Coronary artery (tissue), 2 donors: Measurements from ENCODE around the gene KCNIP1.
"Not testable (repeated sequence)": the region's sequence is repeated elsewhere in the genome, so short reads cannot be mapped to it uniquely, and the experiment has no call there.

Experiments used
- DNase-seq: peaks from one replicate; pipeline ENCODE4 v3.0.0-alpha.2; 2017; ENCODE audit warnings: low spot score
- H3K27ac ChIP-seq, 2 donors: fragments of 200-600 bp; sonication (generic); one replicate each; pipeline ENCODE4 v1.5.1; 2016 to 2019
- H3K4me3 ChIP-seq: fragments of 200-600 bp; sonication (generic); 2 replicates; pipeline ENCODE4 v1.5.1; 2016; ENCODE audit warnings: mild to moderate bottlenecking, moderate library complexity
- TF ChIP-seq, protein P1 (sequence below): fragments of 200-600 bp; sonication (generic); IDR thresholded peaks from one replicate; pipeline ENCODE4 v1.5.1; 2019; ENCODE audit warnings: antibody characterized with exemption

The KCNIP1 gene

DNA sequence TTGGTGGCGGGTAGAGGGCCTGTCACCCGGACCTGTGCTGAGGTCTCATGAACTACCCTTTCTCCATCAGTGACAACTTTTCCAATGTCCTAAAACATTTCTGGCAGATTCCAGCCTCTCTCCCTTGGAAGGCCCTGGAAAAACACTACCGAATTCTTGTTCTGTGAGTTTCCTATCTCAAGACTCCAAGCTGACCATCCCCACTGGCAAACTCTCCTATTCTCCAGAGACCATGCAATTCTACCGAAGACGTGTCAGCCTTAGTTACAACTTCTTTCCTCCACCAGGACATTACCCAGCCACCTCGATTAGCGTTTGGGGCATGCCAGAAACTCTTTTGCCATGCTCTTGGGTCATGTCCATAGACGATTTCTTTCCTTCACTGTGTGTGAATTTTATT lies 252.9 kb downstream of the KCNIP1 start:
- Histone ChIP-seq H3K27ac (peak overlapping the region in 1 of 2 donors; percentile 40), H3K4me3 (no peak overlapping the region)
- TF ChIP-seq, protein P1, sequence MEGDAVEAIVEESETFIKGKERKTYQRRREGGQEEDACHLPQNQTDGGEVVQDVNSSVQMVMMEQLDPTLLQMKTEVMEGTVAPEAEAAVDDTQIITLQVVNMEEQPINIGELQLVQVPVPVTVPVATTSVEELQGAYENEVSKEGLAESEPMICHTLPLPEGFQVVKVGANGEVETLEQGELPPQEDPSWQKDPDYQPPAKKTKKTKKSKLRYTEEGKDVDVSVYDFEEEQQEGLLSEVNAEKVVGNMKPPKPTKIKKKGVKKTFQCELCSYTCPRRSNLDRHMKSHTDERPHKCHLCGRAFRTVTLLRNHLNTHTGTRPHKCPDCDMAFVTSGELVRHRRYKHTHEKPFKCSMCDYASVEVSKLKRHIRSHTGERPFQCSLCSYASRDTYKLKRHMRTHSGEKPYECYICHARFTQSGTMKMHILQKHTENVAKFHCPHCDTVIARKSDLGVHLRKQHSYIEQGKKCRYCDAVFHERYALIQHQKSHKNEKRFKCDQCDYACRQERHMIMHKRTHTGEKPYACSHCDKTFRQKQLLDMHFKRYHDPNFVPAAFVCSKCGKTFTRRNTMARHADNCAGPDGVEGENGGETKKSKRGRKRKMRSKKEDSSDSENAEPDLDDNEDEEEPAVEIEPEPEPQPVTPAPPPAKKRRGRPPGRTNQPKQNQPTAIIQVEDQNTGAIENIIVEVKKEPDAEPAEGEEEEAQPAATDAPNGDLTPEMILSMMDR: no peak
- no peak for DNase-seq

GRCh38 chr5:170757182-170757601 lies 253.4 kb downstream of the KCNIP1 start:
- no peak for DNase-seq
- Histone ChIP-seq H3K27ac (peak overlapping the region in 1 of 2 donors; percentile 40), H3K4me3 (no peak overlapping the region)
- TF ChIP-seq, protein P1: no peak

GRCh38 chr5:170757669-170758068 lies 253.8 kb downstream of the KCNIP1 start:
- no peak for DNase-seq
- H3K27ac ChIP-seq: peak overlapping the region in 1 of 2 donors; percentile 9

GRCh38 chr5:170758481-170758880 lies 254.7 kb downstream of the KCNIP1 start:
- no peak overlapping the region for H3K27ac ChIP-seq
- TF ChIP-seq, protein P1: no peak
- DNase-seq: no peak
- no peak overlapping the region for H3K4me3 ChIP-seq

More at GRCh38 chr5:170757669-170758068, 253.8 kb downstream of the KCNIP1 start:
- TF ChIP-seq, protein P1: no peak
- no peak overlapping the region for H3K4me3 ChIP-seq

GRCh38 chr5:170760113-170760512 lies 256.3 kb downstream of the KCNIP1 start:
- Histone ChIP-seq H3K4me3 (no peak overlapping the region), H3K27ac (no peak overlapping the region)
- DNase-seq: no peak
- TF ChIP-seq, protein P1: no peak

DNA sequence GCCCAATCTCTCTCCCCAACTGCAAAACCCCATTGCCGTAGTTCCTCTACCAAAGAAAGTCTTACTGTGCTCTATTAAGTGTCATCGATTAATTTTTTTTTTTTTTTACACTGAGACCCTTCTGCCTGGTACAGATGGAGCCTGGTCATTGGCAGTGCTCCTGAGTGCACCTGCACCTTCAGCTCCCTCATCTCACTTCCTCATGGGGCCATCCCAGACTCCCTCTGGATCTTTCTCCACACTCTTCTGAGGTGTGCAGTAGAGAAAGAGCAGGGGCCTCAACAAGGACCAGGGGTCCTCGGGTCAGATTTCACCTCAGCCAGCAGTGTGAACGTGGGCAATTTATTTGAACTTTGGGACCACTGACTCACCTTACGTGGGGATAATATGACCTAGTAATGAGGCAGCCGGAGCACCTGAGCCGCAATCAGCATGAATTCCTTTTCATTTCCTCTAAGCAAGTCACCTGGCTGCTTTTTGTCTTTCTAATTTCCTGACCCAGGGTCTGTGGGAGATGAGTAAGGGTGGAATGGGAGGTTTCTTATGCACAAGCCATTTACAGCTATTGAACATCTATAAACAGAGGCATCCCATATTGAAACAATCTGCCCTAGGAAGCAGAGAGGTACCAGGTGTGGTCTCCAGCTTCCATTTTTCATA lies 257.4 kb downstream of the KCNIP1 start:
- TF ChIP-seq, protein P1: no peak
- Histone ChIP-seq H3K4me3 (no peak overlapping the region), H3K27ac (no peak overlapping the region)
- DNase-seq: no peak

- TF ChIP-seq, protein P1: no peak
- Histone ChIP-seq H3K4me3 (no peak overlapping the region), H3K27ac (no peak overlapping the region)
- DNase-seq: no peak
Measured at GRCh38 chr5:170761708-170762066, 257.9 kb downstream of the KCNIP1 start.

- H3K27ac ChIP-seq, H3K4me3 ChIP-seq, DNase-seq: not testable (repeated sequence)
Measured at GRCh38 chr5:170762298-170762697, 258.5 kb downstream of the KCNIP1 start.

GRCh38 chr5:170765868-170766267 lies 262.0 kb downstream of the KCNIP1 start:
- not testable (repeated sequence) for H3K27ac ChIP-seq, H3K4me3 ChIP-seq, DNase-seq
